WTC11 (cell line): ENCODE measurements around the gene TCF7L1. TPM values are rescaled to one million over a fixed set of nuclear protein-coding genes. Genes with fewer than 3 reads are reported as not detected.
A peak's percentile ranks its signal among the peaks of the same experiment; 100 is the strongest.

Experiments
- ATAC-seq: fragments of 200-7000 bp; cut with Tn5 transposase; 2 replicates; pipeline ENCODE4 v1.10.0; 2021; ENCODE audit warnings: mild to moderate bottlenecking, moderate library complexity
- CTCF ChIA-PET: fragments of 300-600 bp; sonication (Branson Sonifier 250); formaldehyde crosslinking; loops from one replicate; lab custom pipeline; 2021; ENCODE audit warnings: antibody characterized with exemption; lab: Charles Lee
- POLR2A ChIA-PET: fragments of 350-600 bp; sonication (Branson Sonifier 250); formaldehyde crosslinking; loops from one replicate; lab custom pipeline; 2021; ENCODE audit warnings: antibody characterized with exemption; lab: Charles Lee
- DNase-seq: peaks from one replicate; pipeline ENCODE4 v3.0.0; 2021; ENCODE audit warnings: low spot score
- H3K27ac Mint-ChIP-seq: 2 replicates; pipeline ENCODE4 v1.8.0; 2021; ENCODE audit warnings: mixed read lengths
- H3K27me3 Mint-ChIP-seq: 2 replicates; pipeline ENCODE4 v1.8.0; 2021; ENCODE audit warnings: low read depth, mild to moderate bottlenecking, moderate library complexity, mixed read lengths
- H3K36me3 Mint-ChIP-seq: 2 replicates; pipeline ENCODE4 v1.8.0; 2021; ENCODE audit warnings: mixed read lengths
- H3K4me1 Mint-ChIP-seq: 2 replicates; pipeline ENCODE4 v1.8.0; 2022; ENCODE audit warnings: mixed read lengths
- H3K4me3 Mint-ChIP-seq: 2 replicates; pipeline ENCODE4 v1.8.0; 2021; ENCODE audit warnings: mild to moderate bottlenecking, moderate library complexity, mixed read lengths
- H3K9me3 Mint-ChIP-seq: 2 replicates; pipeline ENCODE4 v1.8.0; 2021; ENCODE audit warnings: mixed read lengths
- CBFB ChIP-seq: sonication (generic); formaldehyde crosslinking; IDR thresholded peaks from 2 replicates; pipeline ENCODE4 v1.8.1; 2022; ENCODE audit warnings: mild to moderate bottlenecking, low read depth, missing genetic modification reagents
- CDX4 ChIP-seq: fragments of 250-450 bp; sonication (Bioruptor Pico); IDR thresholded peaks from 2 replicates; pipeline ENCODE4 v1.9.0; 2021; ENCODE audit warnings: moderate library complexity, mild to moderate bottlenecking, inconsistent platforms, borderline replicate concordance
- E2F5 ChIP-seq: sonication (generic); formaldehyde crosslinking; IDR thresholded peaks from 2 replicates; pipeline ENCODE4 v1.8.1; 2022; ENCODE audit warnings: mild to moderate bottlenecking, moderate library complexity, missing genetic modification reagents
- ERG ChIP-seq: fragments of 250-450 bp; sonication (Bioruptor Pico); IDR thresholded peaks from 2 replicates; pipeline ENCODE4 v1.8.0; 2021; ENCODE audit warnings: mild to moderate bottlenecking
- FOXP4 ChIP-seq: sonication (generic); formaldehyde crosslinking; IDR thresholded peaks from 2 replicates; pipeline ENCODE4 v1.8.0; 2022; ENCODE audit warnings: mild to moderate bottlenecking, missing genetic modification reagents
- MAX ChIP-seq: sonication (generic); formaldehyde crosslinking; IDR thresholded peaks from 2 replicates; pipeline ENCODE4 v1.8.0; 2022; ENCODE audit warnings: mild to moderate bottlenecking, missing genetic modification reagents
- NR1H2 ChIP-seq: sonication (generic); formaldehyde crosslinking; IDR thresholded peaks from 2 replicates; pipeline ENCODE4 v1.9.0; 2021; ENCODE audit warnings: mild to moderate bottlenecking, moderate library complexity, missing genetic modification reagents
- NR3C1 ChIP-seq: sonication (generic); formaldehyde crosslinking; conservative IDR thresholded peaks from 2 replicates; pipeline ENCODE4 v1.8.1; 2023; ENCODE audit warnings: low read depth, mild to moderate bottlenecking, missing genetic modification reagents
- PRRX2 ChIP-seq: fragments of 250-450 bp; sonication (Bioruptor Pico); IDR thresholded peaks from 2 replicates; pipeline ENCODE4 v1.8.0; 2021; ENCODE audit warnings: mild to moderate bottlenecking
- RORB ChIP-seq: fragments of 250-450 bp; sonication (Bioruptor Pico); IDR thresholded peaks from 2 replicates; pipeline ENCODE4 v1.9.0; 2021; ENCODE audit warnings: mild to moderate bottlenecking
- SOX15 ChIP-seq: fragments of 250-450 bp; sonication (Bioruptor Pico); IDR thresholded peaks from 2 replicates; pipeline ENCODE4 v1.9.0; 2021; ENCODE audit warnings: mild to moderate bottlenecking
- TEAD1 ChIP-seq: sonication (generic); formaldehyde crosslinking; IDR thresholded peaks from 2 replicates; pipeline ENCODE4 v1.8.0; 2022; ENCODE audit warnings: mild to moderate bottlenecking, missing genetic modification reagents
- ZNF138 ChIP-seq: sonication (generic); formaldehyde crosslinking; conservative IDR thresholded peaks from 2 replicates; pipeline ENCODE4 v1.8.1; 2022; ENCODE audit warnings: mild to moderate bottlenecking, moderate library complexity, missing genetic modification reagents
- ZNF263 ChIP-seq: sonication (generic); formaldehyde crosslinking; IDR thresholded peaks from 2 replicates; pipeline ENCODE4 v1.8.1; 2022; ENCODE audit warnings: low read depth, mild to moderate bottlenecking, moderate library complexity, missing genetic modification reagents
- ZNF317 ChIP-seq: sonication (generic); formaldehyde crosslinking; IDR thresholded peaks from 2 replicates; pipeline ENCODE4 v1.8.1; 2023; ENCODE audit warnings: low read depth, mild to moderate bottlenecking, moderate library complexity, missing genetic modification reagents, borderline replicate concordance
- ZNF532 ChIP-seq: fragments of 250-450 bp; sonication (Bioruptor Pico); IDR thresholded peaks from 2 replicates; pipeline ENCODE4 v1.9.0; 2021; ENCODE audit warnings: mild to moderate bottlenecking, borderline replicate concordance
- total RNA-seq: library from RNA; stranded (reverse); gene quantifications from 3 replicates; pipeline ENCODE4 v1.2.3, GENCODE V29; 2021

TCF7L1 gene
- total RNA-seq, 1 experiment from 2014 or later, result 104 TPM

GRCh38 chr2:85187069-85187468 lies 53.9 kb downstream of the TCF7L1 start (continued):
- TF ChIP-seq ZNF317 (no peak), PRRX2 (CRISPR knock-in tag) (no peak), CBFB (no peak)

- Mint-ChIP-seq H3K27ac (0 out of 2 replicates have a peak overlapping the region, but pooled peaks have one; percentile 42), H3K4me3 (no peak overlapping the region)
- no peak for ATAC-seq
- TF ChIP-seq MAX (CRISPR knock-in tag) (no peak), ZNF138 (CRISPR knock-in tag) (no peak), NR1H2 (CRISPR knock-in tag) (no peak), CDX4 (no peak), ZNF532 (CRISPR knock-in tag) (no peak), ZNF263 (CRISPR knock-in tag) (no peak), SOX15 (CRISPR knock-in tag) (no peak), E2F5 (CRISPR knock-in tag) (no peak), NR3C1 (no peak), TEAD1 (CRISPR knock-in tag) (no peak), FOXP4 (CRISPR knock-in tag) (no peak)
- TF ChIP-seq, all 79 proteins: peak for 0
- no peak for DNase-seq
- CTCF ChIA-PET, result interaction anchor here (0.6 to 4.5 kb wide), 3 partner anchors 40 to 96 kb away, joined by 3 to 28 read pairs (median 4); no protein-coding TSS in a partner anchor
- no peaks in the 10 kb centered on the region for H3K27me3 Mint-ChIP-seq
- H3K36me3 Mint-ChIP-seq, result peaks cover 22% of the 10 kb centered on the region
- peaks cover 64% of the 10 kb centered on the region for H3K4me1 Mint-ChIP-seq
- 0 out of 2 replicates have a peak, but pooled peaks cover 3% of the 10 kb centered on the region for H3K9me3 Mint-ChIP-seq
- POLR2A ChIA-PET, result no interaction called here
These were observed 55.7 kb downstream of the TCF7L1 start for GRCh38 chr2:85188852-85189251.

GRCh38 chr2:85189606-85190270 lies 56.5 kb downstream of the TCF7L1 start:
- CTCF ChIA-PET, result interaction anchor here (0.6 to 1.5 kb wide), 4 partner anchors 26 to 54 kb away, joined by 3 to 5 read pairs (median 4); no protein-coding TSS in a partner anchor
- H3K4me3 Mint-ChIP-seq, result no peak overlapping the region

More at GRCh38 chr2:85189606-85190270, 56.5 kb downstream of the TCF7L1 start:
- ATAC-seq, result no peak
- Mint-ChIP-seq H3K4me1 (peaks cover 57% of the 10 kb centered on the region), H3K27ac (peak overlapping the region; percentile 53; the same call in 1 of the 2 replicates), H3K9me3 (0 out of 2 replicates have a peak, but pooled peaks cover 3% of the 10 kb centered on the region), H3K36me3 (peaks cover 24% of the 10 kb centered on the region), H3K27me3 (no peaks in the 10 kb centered on the region)
- POLR2A ChIA-PET, result interaction anchor here (0.7 kb wide), 2 partner anchors 8 to 58 kb away, joined by 3 read pairs; no protein-coding TSS in a partner anchor
- no peak for TF ChIP-seq ERG
- no peak for TF ChIP-seq RORB
- no peak for DNase-seq
